GM10847 (cell line): ENCODE data around the gene SIRT6.

Experiments
- POLR2A ChIP-seq: IDR thresholded peaks from 2 replicates; pipeline ENCODE4 v1.6.1; 2011; ENCODE audit not compliant: insufficient read length; ENCODE audit errors: extremely low read depth

SIRT6 gene

GRCh38 chr19:4184718-4185352 lies 2.5 kb upstream of the SIRT6 start:
- TF ChIP-seq POLR2A: no peak

GRCh38 chr19:4183967-4184717 lies 1.8 kb upstream of the SIRT6 start:
- no peak for TF ChIP-seq POLR2A

DNA sequence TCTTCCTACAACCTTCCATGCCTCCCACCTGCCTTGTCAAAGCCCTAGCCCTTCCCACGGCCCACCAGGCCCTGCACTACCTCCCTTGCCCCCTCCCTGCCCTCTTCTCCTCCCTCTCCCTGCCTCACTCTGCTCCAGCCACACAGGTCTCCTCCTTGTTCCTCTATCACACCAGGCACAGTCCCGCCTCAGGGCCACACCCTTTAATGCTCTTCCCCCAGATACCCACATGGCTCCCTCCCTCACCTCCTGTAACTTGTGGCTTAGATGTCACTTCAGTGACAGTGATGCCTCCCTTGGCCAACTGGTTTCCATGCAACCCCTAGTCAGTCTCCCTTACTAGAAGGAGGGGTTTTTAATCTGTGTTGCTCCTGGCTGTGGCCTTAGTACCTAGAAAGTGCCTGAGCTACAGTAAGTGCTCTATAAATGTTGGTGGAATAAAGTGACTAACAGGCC lies 1.3 kb downstream of the SIRT6 start:
- TF ChIP-seq POLR2A: no peak

DNA sequence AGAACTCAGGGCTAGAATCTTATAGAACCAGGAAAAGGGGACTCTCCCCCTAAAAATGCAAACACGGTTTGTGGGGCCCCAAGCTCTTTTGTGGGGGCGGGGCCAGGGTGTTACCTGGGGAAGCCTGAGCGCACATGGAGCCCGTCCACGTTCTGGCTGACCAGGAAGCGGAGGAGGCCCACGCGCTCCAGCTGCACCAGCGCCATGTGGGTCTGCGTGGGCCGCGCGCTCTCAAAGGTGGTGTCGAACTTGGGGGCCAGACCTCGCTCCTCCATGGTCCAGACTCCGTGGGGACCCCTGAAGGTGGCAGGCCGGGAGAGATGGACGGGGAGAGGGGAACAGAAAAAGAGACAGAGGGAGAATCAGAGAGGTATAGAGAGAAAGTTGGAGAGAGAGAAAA lies 3.4 kb downstream of the SIRT6 start:
- no peak for TF ChIP-seq POLR2A

DNA sequence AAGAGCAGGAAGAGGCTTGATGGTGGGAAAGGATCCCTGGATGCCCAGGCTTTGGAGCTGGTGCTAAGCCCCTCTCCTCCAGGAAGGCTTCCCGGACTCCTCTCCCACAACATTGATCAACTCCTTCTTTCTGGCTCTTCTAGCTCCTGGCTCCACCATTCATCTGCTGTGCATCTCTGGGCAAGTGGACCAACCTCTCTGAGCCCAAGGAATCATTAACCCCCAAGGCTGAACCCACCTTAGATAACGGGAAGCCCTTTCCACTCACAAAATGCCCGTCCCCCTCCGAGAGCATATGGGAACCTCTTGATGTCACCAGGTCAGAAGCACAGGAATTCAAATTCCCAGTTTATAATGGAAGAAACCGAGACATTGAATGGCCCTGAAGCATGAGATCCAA lies 5.2 kb downstream of the SIRT6 start:
- TF ChIP-seq POLR2A: no peak

- no peak for TF ChIP-seq POLR2A
Observed at GRCh38 chr19:4175669-4175931, 6.8 kb downstream of the SIRT6 start.

GRCh38 chr19:4174895-4175668 lies 7.3 kb downstream of the SIRT6 start:
- no peak for TF ChIP-seq POLR2A

GRCh38 chr19:4174213-4174894 lies 8.0 kb downstream of the SIRT6 start:
- no peak for TF ChIP-seq POLR2A

DNA sequence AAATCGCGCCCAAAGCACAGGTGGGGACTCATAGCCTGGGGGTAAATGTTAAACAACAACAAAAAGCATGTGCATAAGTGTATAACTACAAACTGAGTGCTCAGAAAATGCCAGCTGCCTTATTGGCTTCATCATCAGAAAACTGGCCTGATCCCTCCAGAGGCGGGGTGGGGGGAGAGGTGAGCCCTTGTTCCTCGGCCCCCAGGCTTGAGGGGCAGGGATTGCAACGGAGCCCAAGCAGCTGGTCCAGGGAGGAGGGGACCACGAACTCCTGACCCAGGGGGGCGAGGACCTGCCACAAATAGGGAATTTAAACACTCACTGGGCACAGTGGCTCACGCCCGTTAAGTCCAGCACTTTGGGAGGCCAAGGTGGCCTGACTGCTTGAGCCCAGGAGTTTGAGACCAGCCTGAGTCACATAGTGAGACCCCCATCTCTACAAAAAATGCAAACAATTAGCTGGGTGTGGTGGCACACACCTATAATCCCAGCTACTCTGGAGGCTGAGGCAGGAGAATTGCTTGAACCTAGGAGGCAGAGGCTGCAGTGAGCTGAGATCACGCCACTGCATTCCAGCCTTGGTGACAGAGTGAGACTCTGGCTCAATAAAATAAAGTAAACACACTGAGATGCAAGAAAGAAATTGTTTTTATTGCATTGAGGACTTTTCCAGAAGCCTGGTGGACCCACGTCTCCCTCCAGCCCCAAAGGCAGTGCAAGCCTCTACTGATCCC lies 8.7 kb downstream of the SIRT6 start:
- TF ChIP-seq POLR2A: no peak

DNA sequence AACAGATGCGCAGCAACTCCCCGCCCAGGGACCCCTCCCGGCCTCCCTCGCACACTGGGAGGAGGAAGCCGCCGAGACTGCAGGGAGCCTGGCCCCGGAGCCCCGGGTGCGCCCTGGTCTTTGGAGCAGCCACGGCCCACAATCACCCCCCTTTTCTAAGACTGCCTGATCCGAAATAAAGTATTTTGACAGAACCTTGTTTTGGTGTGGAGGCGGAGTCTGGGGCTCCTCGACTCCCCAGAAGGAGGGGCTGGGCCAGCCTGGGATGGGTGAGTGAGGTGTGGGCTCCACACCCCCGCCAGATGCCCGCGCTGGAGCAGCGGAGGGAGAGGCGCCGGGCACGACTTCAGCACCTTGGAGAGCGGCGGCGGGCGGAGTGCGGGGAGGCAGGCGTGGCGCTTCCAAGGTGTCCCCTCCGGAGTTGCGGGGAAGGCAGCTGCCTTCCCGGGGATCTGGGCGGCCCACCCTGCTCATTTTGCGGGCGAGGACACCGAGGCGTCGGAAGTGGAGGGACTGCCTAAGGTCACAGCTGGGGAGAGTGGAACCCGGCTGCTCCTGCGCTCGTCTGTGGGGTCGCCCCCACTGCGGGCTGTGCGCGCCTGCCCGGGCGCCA lies 9.4 kb downstream of the SIRT6 start:
- no peak for TF ChIP-seq POLR2A

- no peak for TF ChIP-seq POLR2A
Observed at GRCh38 chr19:4171676-4172075, 10.7 kb downstream of the SIRT6 start.

DNA sequence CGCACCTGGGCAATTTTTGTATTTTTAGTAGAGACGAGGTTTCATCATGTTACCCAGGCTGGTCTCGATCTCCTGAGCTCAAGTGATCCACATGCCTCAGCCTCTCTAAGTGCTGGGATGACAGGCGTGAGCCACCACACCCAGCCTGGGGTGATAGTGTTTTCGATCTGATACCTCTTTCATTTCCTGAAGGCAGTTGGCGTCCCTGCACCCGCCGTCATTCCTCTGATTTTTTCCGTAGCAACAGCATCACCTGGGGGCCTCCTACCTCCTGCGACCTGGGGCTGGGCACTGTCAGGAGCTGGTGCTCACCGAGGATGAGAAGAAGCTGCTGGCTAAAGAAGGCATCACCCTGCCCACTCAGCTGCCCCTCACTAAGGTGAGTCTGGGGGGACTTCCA lies 18.1 kb downstream of the SIRT6 start:
- TF ChIP-seq POLR2A: no peak

DNA sequence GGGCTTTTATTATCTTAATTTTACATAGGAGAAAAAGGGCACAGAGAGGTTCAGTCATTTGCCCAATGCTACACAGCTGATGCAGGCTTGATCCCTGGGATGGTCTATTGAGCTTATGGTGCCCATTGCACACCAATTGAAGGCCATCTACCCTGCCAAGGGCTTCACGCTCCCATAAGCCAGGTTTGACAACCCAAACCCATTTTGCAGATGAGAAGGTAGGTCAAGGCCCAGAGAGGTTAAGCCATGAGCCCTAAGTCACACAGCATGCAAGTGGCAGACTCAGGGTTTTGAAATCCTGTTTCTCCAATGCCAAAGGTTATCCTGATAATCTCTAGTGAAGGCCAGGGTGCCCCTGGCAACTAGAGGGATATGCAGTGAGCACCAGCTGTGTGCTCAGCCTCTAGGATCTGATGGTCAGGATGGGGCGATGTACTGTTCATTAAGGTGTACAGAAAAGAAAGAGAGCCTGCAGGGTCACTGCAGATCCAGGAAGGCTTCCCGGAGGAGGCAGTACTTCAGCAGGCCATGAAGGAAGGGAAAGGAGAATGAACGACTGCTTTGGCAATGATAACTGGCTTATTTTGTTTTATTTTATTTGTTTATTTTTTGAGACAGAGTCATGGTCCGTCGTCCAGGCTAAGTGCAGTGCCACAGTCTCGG lies 20.8 kb downstream of the SIRT6 start:
- TF ChIP-seq POLR2A: no peak

DNA sequence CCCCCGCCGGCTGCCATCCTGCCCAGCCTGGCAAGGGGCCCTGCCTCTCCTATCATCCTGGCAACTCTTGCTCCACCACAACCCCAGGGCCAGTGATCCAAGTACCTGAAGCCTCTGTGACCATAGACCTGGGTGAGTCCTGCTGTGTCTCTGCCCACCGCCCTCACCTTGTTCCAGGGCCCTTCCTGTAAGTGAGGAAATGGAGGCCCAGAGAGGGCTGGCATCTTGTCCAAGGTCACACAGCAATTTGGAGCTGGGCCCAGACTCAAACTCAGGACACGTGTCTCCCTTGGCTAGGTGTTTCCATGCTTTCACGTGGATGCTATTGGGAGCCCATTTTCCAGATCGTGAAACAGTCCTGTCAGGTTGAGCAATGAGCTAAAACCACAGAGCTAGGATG lies 25.2 kb downstream of the SIRT6 start:
- TF ChIP-seq POLR2A: no peak
